HG03064 (cell line): Measurements from ENCODE around the gene SCYL1.

Experiments
- ATAC-seq: cut with Tn5 transposase; IDR thresholded peaks from one replicate; pipeline ENCODE4 v1.9.1; 2021; ENCODE audit warnings: low read depth; ENCODE audit not compliant: unreplicated experiment

Gene SCYL1

DNA sequence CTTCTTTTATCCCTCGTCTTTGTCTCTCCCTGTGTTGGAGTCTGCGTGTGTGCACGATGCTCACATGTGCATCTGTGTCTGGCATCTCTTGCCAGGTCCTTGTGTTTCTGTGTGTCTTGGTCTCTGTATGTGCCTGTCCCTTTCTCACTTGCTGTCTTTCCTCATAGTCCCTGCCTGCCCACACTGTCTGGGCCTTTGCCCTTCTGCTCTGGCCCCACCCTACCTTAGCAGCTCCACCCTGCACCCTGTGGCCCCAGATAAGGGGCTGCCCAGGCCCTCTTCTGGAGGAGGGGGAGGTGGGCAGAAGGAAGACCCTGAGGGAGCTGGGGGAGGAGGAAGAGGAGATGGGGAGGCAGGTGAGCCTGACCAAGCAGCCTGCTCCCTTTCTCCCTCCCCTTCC is 53.8 kb downstream of the SCYL1 start:
- no peak for ATAC-seq

GRCh38 chr11:65579291-65579690 is 54.4 kb downstream of the SCYL1 start:
- no peak for ATAC-seq

DNA sequence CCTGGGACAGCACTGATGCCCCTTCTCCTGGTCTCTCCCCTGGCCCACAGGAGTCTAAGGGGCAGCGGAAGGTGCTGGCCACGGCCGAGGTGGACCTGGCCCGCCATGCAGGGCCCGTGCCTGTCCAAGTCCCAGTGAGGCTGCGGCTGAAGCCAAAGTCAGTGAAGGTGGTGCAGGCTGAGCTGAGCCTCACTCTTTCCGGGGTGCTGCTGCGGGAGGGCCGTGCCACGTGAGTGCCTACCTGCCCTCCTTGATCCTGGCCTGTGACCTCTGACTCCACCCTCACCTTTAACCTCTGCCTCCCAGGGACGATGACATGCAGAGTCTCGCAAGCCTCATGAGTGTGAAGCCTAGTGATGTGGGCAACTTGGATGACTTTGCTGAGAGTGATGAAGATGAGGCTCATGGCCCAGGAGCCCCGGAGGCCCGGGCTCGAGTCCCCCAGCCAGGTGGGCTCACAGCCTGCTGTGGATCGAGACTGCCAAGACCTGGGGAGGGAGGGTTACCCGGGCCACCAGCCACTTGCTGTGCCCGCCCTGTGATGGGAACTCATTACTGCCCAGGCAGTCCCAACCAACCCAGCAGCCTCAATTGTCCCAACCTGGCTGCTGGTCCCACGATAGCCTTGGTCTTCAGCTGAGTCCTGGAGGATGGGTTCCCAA is 55.3 kb downstream of the SCYL1 start:
- no peak for ATAC-seq

GRCh38 chr11:65580756-65581155 is 55.9 kb downstream of the SCYL1 start:
- no peak for ATAC-seq

DNA sequence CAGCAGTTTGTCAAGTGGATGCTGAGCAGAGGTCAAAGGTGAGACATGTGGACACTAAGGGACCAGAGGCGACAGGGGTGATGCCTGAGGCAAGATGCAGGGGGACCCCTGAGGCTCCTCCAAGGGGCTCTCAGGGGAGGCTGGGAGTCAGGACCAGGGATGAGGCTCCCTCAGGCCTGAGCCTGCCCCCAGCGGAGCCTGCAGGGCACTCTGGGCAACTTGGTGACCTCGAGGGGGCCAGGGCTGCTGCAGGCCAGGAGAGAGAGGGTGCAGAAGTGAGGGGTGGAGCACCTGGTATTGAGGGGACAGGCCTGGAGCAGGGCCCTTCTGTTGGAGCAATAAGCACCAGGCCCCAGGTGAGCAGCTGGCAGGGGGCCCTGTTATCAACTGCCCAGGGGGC is 57.0 kb downstream of the SCYL1 start:
- no peak for ATAC-seq

DNA sequence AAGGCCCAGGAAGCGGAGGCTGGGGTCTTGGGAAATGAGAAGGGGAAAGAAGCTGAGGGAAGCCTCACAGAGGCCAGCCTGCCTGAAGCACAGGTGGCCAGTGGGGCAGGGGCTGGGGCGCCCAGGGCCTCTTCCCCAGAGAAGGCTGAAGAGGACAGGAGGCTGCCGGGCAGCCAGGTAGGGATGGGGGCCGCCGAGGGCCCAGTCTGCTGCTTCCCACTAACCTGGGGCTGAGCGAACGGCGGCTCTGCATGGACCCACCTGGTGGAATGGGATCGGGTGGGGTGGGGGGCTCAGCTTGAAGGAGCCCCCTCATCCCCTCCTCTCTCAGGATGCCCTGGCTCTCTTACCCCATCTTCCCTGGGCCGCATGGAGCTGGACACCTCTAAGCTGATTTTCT is 58.7 kb downstream of the SCYL1 start:
- no peak for ATAC-seq

DNA sequence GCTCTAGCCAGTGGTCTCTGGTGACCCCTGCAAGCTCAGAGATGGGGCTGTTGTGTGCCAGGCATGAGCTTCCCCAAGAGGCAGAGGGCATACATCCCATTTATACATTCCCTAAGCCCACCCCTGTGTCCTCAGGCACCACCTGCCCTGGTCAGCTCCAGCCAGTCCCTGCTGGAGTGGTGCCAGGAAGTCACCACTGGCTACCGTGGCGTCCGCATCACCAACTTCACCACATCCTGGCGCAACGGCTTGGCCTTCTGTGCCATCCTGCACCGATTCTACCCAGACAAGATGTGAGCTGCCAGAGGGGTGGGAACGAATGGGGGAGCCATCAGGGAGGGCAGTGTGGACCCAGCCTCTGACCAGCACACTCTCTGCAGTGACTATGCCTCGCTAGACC is 59.2 kb downstream of the SCYL1 start:
- no peak for ATAC-seq

GRCh38 chr11:65584723-65585171 is 59.9 kb downstream of the SCYL1 start:
- ATAC-seq, result no peak

DNA sequence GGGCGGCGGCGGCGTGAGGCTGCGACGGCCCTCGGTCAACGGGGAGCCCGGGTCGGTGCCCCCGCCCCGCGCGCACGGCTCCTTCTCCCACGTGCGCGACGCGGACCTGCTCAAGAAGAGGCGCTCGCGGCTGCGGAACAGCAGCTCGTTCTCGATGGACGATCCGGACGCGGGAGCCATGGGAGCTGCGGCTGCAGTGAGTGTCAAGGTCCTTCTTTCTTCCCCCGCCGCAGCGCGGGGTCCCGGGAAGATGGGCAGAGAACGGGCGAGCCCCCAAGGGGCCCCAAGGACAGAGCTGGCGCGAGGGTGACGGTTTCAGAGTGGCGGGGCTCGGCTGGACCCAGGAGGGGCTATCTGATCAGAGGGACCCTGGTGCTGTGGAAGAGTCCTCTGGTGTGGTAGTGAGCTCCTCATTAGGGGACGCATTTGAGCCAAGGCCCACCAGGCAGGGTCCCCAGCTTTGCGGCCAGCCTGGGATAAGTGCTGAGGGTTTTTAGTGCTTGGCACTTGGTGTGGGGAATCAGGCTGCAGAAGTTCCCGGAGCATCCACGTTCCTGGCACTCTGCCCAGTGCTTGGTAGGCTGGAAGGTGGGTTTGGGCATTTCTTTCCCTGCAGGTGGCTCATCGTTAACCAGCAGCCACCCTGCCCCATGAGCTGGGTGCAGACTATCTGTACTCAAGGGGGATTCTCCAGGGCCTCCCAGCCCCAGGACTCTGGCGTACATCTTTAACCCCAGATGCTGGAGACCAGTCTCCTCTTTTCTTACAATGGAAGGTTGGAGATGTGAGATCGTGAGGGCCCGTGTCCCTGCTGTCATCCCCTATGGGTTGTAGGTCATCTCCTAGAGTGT is 60.7 kb downstream of the SCYL1 start:
- no peak for ATAC-seq

GRCh38 chr11:65586247-65586630 is 61.4 kb downstream of the SCYL1 start:
- no peak for ATAC-seq

DNA sequence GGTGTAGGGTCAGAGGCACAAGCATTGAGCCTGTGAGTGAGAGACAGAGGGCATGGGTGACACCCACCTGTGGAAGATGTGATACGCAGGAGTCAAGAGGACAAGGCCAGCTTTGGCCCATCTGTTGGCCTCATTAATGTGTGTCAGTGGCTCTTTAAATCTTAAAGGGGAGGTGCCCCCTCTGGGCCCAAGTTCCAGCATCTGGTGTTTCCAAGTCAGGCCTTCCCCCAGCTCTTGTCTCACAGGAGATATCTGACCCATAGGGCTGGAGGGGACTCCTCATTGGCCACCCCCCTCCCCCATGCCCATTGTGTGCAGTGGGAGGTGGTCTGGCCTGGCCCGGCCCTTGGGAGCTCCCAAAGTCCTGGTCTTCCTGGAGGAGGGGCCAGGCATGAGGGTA is 61.8 kb downstream of the SCYL1 start:
- no peak for ATAC-seq
